Measurements from ENCODE around the gene CDH22.

GRCh38 chr20:46296526-46297250, 11.6 kb downstream of the CDH22 start:
- TF ChIP-seq, protein P1, sequence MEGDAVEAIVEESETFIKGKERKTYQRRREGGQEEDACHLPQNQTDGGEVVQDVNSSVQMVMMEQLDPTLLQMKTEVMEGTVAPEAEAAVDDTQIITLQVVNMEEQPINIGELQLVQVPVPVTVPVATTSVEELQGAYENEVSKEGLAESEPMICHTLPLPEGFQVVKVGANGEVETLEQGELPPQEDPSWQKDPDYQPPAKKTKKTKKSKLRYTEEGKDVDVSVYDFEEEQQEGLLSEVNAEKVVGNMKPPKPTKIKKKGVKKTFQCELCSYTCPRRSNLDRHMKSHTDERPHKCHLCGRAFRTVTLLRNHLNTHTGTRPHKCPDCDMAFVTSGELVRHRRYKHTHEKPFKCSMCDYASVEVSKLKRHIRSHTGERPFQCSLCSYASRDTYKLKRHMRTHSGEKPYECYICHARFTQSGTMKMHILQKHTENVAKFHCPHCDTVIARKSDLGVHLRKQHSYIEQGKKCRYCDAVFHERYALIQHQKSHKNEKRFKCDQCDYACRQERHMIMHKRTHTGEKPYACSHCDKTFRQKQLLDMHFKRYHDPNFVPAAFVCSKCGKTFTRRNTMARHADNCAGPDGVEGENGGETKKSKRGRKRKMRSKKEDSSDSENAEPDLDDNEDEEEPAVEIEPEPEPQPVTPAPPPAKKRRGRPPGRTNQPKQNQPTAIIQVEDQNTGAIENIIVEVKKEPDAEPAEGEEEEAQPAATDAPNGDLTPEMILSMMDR (IDR thresholded peaks at IDR 0.05), result no peak
- TF ChIP-seq EZH2 (IDR thresholded peaks at IDR 0.05), result no peak
